Mesothelial cell of epicardium (in vitro differentiated cells): Measurements from ENCODE around the gene FRMPD2. TPM values are rescaled to one million over a fixed set of nuclear protein-coding genes. Genes with fewer than 3 reads are reported as not detected.

Source experiments
- DNase-seq, 2 experiments: peaks; one replicate each; pipeline ENCODE4 v3.0.0; 2021; ENCODE audit warnings: low spot score in 2 of 2; ENCODE audit not compliant: unreplicated experiment in 2 of 2
- H3K27ac Mint-ChIP-seq: 2 replicates; pipeline ENCODE4 v1.8.0; 2021; ENCODE audit warnings: mixed read lengths
- H3K27me3 Mint-ChIP-seq: 2 replicates; pipeline ENCODE4 v1.8.0; 2021; ENCODE audit warnings: low read depth, mixed read lengths
- H3K36me3 Mint-ChIP-seq: 2 replicates; pipeline ENCODE4 v1.8.0; 2021; ENCODE audit warnings: mixed read lengths
- H3K4me1 Mint-ChIP-seq: 2 replicates; pipeline ENCODE4 v1.8.0; 2021; ENCODE audit warnings: mixed read lengths
- H3K4me3 Mint-ChIP-seq: 2 replicates; pipeline ENCODE4 v1.8.0; 2021; ENCODE audit warnings: mild to moderate bottlenecking, moderate library complexity, mixed read lengths
- H3K9me3 Mint-ChIP-seq: 2 replicates; pipeline ENCODE4 v1.8.0; 2021; ENCODE audit warnings: mixed read lengths
- total RNA-seq: library from RNA; stranded (reverse); gene quantifications from 3 replicates; pipeline ENCODE4 v1.2.1, GENCODE V29; 2021
- TF ChIP-seq, protein P1 (sequence below): fragments of 200-600 bp; sonication (generic); IDR thresholded peaks from one replicate; pipeline ENCODE4 v1.5.0; 2021; ENCODE audit warnings: antibody characterized with exemption; ENCODE audit not compliant: unreplicated experiment

The FRMPD2 gene
- total RNA-seq, 1 donor from 2014 or later, result 0.18 TPM

DNA sequence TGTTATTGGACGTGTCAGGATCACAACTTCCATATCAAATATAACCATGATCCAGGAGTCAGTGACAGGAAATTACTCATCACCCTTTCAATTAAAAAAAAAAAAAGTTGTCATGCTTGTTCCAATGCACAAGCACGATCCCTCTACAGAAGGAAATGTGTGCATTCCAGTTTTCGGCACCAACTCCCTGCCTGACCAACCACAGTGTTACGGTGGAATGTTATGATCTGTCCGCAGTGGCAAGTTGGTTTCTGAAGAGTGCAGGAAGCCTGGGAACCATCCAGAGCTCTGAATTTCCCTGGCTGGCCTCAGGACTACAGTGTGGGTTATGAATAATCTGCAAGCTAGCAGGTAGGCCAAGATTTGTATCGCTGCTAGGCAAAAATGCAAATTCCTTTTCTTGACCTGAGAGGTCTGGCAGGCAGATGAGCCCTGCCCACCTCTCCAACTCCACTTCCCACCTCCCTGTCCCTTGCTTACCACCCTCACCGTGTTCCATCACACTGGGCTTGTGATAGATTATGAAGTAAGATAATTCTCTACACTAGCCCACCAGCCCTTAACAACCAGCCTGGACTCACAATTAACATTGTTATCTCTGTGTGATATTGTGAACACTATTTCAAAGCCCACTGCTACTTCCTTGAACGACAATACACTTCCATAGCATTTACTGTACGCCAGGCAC lies 20.4 kb downstream of the FRMPD2 start:
- DNase-seq, result no peak

GRCh38 chr10:48252354-48252650 lies 22.2 kb downstream of the FRMPD2 start:
- no peak for DNase-seq
- TF ChIP-seq, protein P1, sequence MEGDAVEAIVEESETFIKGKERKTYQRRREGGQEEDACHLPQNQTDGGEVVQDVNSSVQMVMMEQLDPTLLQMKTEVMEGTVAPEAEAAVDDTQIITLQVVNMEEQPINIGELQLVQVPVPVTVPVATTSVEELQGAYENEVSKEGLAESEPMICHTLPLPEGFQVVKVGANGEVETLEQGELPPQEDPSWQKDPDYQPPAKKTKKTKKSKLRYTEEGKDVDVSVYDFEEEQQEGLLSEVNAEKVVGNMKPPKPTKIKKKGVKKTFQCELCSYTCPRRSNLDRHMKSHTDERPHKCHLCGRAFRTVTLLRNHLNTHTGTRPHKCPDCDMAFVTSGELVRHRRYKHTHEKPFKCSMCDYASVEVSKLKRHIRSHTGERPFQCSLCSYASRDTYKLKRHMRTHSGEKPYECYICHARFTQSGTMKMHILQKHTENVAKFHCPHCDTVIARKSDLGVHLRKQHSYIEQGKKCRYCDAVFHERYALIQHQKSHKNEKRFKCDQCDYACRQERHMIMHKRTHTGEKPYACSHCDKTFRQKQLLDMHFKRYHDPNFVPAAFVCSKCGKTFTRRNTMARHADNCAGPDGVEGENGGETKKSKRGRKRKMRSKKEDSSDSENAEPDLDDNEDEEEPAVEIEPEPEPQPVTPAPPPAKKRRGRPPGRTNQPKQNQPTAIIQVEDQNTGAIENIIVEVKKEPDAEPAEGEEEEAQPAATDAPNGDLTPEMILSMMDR, result no peak
- no peak overlapping the region for H3K27ac Mint-ChIP-seq
- H3K27me3 Mint-ChIP-seq, result no peaks in the 10 kb centered on the region
- H3K4me1 Mint-ChIP-seq, result peaks cover 19% of the 10 kb centered on the region
- no peaks in the 10 kb centered on the region for H3K36me3 Mint-ChIP-seq
- no peaks in the 10 kb centered on the region for H3K9me3 Mint-ChIP-seq
- no peak overlapping the region for H3K4me3 Mint-ChIP-seq

More for the DNA sequence above, 20.4 kb downstream of the FRMPD2 start:
- Mint-ChIP-seq H3K4me3 (no peak overlapping the region), H3K27me3 (no peaks in the 10 kb centered on the region), H3K4me1 (peaks cover 26% of the 10 kb centered on the region), H3K36me3 (no peaks in the 10 kb centered on the region), H3K9me3 (no peaks in the 10 kb centered on the region), H3K27ac (no peak overlapping the region)
- TF ChIP-seq, protein P1, result no peak

GRCh38 chr10:48251525-48252353 lies 22.8 kb downstream of the FRMPD2 start:
- peak overlapping the region; percentile 47 for H3K27ac Mint-ChIP-seq

GRCh38 chr10:48251152-48251524 lies 23.4 kb downstream of the FRMPD2 start:
- peak overlapping the region; percentile 47 for H3K27ac Mint-ChIP-seq
- H3K36me3 Mint-ChIP-seq, result no peaks in the 10 kb centered on the region
- peaks cover 19% of the 10 kb centered on the region for H3K4me1 Mint-ChIP-seq
- TF ChIP-seq, protein P1, result no peak
- H3K4me3 Mint-ChIP-seq, result no peak overlapping the region
- no peaks in the 10 kb centered on the region for H3K9me3 Mint-ChIP-seq
- DNase-seq, result no peak
- no peaks in the 10 kb centered on the region for H3K27me3 Mint-ChIP-seq

More at GRCh38 chr10:48251525-48252353, 22.8 kb downstream of the FRMPD2 start:
- Mint-ChIP-seq H3K27me3 (no peaks in the 10 kb centered on the region), H3K4me1 (peaks cover 19% of the 10 kb centered on the region), H3K36me3 (no peaks in the 10 kb centered on the region), H3K9me3 (no peaks in the 10 kb centered on the region), H3K4me3 (no peak overlapping the region)
- DNase-seq, result no peak
- TF ChIP-seq, protein P1, result no peak

- Mint-ChIP-seq H3K27me3 (no peaks in the 10 kb centered on the region), H3K4me3 (no peak overlapping the region), H3K4me1 (peaks cover 19% of the 10 kb centered on the region), H3K27ac (no peak overlapping the region), H3K36me3 (no peaks in the 10 kb centered on the region), H3K9me3 (no peaks in the 10 kb centered on the region)
- DNase-seq, result no peak
- TF ChIP-seq, protein P1, result no peak
Observed at GRCh38 chr10:48249763-48250351, 24.6 kb downstream of the FRMPD2 start.
